DND-41 (cell line): ENCODE results near the gene EXOC3.
A peak's percentile ranks its signal among the peaks of the same experiment; 100 is the strongest.

Experiments used
- ATAC-seq: fragments of 200-7000 bp; cut with Tn5 transposase; 3 replicates; pipeline ENCODE4 v1.9.1; 2021; ENCODE audit warnings: low read depth; ENCODE audit not compliant: insufficient read depth
- DNase-seq: peaks from one replicate; pipeline ENCODE4 v3.0.0-alpha.2; 2020
- H2AFZ ChIP-seq: 2 replicates; pipeline ENCODE4 v1.6.0; 2012; ENCODE audit warnings: low read depth, low read length
- H3K27ac ChIP-seq: 2 replicates; pipeline ENCODE4 v1.5.1; 2012; ENCODE audit warnings: low read length, inconsistent platforms
- H3K27me3 ChIP-seq: fragments of 200-600 bp; sonication (generic); 2 replicates; pipeline ENCODE4 v1.6.0; 2012; ENCODE audit warnings: low read length, mild to moderate bottlenecking, inconsistent platforms; ENCODE audit not compliant: insufficient read depth, poor library complexity
- H3K36me3 ChIP-seq: 2 replicates; pipeline ENCODE4 v1.5.1; 2012; ENCODE audit warnings: low read length, inconsistent platforms; ENCODE audit not compliant: insufficient read depth
- H3K4me1 ChIP-seq: 2 replicates; pipeline ENCODE4 v1.5.1; 2012; ENCODE audit warnings: mild to moderate bottlenecking, low read length; ENCODE audit not compliant: insufficient read depth
- H3K4me2 ChIP-seq: 2 replicates; pipeline ENCODE4 v1.6.0; 2012; ENCODE audit warnings: mild to moderate bottlenecking, moderate library complexity, low read length, inconsistent platforms; ENCODE audit not compliant: insufficient read depth
- H3K4me3 ChIP-seq, 2 experiments: fragments of 200-600 bp in 1 of 2; shearing (Covaris generic) in 1 of 2; 2 replicates each; pipeline ENCODE4 v1.5.1; 2012 to 2016; ENCODE audit warnings: inconsistent platforms in 2 of 2, low read length in 2 of 2, mild to moderate bottlenecking in 2 of 2, low read depth in 1 of 2, moderate library complexity in 1 of 2
- H3K79me2 ChIP-seq: 2 replicates; pipeline ENCODE4 v1.6.0; 2012; ENCODE audit warnings: low read length, inconsistent platforms; ENCODE audit not compliant: insufficient read depth
- H3K9ac ChIP-seq: 2 replicates; pipeline ENCODE4 v1.6.0; 2012; ENCODE audit warnings: low read depth, mild to moderate bottlenecking, inconsistent platforms, low read length, moderate library complexity
- H3K9me3 ChIP-seq: 2 replicates; pipeline ENCODE4 v1.5.1; 2012; ENCODE audit warnings: low read length, moderate library complexity, mild to moderate bottlenecking, inconsistent platforms; ENCODE audit not compliant: insufficient read depth, severe bottlenecking
- H4K20me1 ChIP-seq: 2 replicates; pipeline ENCODE4 v1.6.0; 2012; ENCODE audit warnings: low read length; ENCODE audit not compliant: insufficient read depth
- CTCF ChIP-seq: IDR thresholded peaks from 2 replicates; pipeline ENCODE4 v1.5.1; 2012; ENCODE audit warnings: borderline replicate concordance, low read length, moderate library complexity, mild to moderate bottlenecking; ENCODE audit not compliant: poor library complexity, severe bottlenecking; ENCODE audit errors: extremely low read depth
- EZH2 ChIP-seq: IDR thresholded peaks from 3 replicates; pipeline ENCODE4 v1.6.1; 2012; ENCODE audit warnings: borderline replicate concordance, low read depth, mild to moderate bottlenecking, moderate library complexity, low read length, inconsistent platforms; ENCODE audit not compliant: severe bottlenecking

The EXOC3 gene

DNA sequence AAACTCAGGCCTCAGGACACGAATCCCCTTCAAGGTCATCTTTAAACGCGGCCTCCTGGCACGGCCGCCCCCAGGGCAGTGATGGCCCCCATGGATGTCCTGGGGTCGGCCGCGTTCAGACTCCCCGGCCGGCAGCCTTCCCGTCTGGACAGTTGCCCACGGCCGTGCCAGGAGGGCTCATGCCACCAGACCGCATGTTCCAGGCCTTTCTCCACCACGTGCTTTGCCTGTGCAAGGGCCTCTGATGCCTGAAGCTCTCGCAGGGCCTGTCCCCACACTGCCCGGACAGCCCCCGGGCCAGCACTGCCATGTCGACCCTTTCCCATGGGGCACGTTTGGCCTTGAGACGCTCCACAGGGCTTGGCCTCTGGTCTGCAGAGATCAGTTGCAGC is 46.7 kb downstream of the EXOC3 start:
- H3K36me3 ChIP-seq: no peaks in the 10 kb centered on the region
- H3K27me3 ChIP-seq: no peaks in the 10 kb centered on the region
- H2AFZ ChIP-seq: no peak overlapping the region
- no peak overlapping the region for H3K4me3 ChIP-seq
- no peak overlapping the region for H3K9ac ChIP-seq
- no peaks in the 10 kb centered on the region for H4K20me1 ChIP-seq
- H3K4me1 ChIP-seq: no peaks in the 10 kb centered on the region
- no peak overlapping the region for H3K27ac ChIP-seq
- no peaks in the 10 kb centered on the region for H3K9me3 ChIP-seq
- no peak for TF ChIP-seq EZH2
- no peak for TF ChIP-seq CTCF
- no peaks in the 10 kb centered on the region for H3K79me2 ChIP-seq
- no peak overlapping the region for H3K4me2 ChIP-seq
- no peak for ATAC-seq
- no peak for DNase-seq

DNA sequence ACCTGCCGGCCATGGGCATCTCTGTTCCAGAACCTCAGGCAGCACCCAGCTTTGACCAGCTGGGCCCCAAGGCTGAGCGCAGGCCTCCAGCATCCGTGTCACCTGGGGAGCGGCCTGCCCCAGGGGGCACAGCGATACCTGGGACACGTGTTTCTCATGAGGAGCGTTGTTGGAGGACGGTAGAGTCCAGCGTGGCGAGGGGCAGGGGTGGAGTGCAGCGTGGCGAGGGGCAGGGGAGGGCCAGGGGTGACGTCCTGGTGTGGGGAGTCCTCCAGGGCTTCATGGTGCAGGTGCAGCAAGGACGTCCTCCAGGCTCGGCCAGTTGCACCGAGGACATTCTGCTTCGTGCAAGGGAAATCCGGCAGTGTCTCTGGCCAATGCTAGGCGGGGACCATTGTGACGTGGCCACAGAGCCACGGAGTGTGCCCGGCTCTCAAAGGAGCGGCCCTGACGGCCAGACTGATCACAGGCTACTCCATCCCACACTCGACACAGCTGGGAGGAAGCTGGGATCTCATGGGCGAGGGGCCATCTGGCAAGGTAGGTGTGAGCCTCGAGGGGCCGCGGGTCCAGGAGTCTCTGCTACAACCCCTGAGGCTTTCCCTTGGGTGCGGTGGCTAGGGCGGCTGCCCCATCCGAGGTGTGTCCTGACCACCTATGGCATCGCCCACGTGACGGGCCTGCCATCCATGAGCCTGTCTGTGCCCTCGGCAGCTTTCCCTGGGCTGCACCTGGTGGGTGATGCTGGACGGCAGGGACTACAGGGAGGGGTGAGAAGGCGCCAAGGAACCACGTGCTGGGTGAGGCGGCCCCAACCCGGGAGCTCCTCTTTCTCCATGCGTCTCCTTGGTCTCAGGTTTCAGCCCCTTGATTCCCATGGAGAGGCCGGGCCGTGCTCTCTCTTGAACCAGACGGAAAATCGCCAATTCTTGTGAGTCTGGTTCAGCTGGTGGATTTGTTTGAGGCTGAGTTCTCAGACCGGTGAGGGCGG is 47.4 kb downstream of the EXOC3 start:
- TF ChIP-seq CTCF: no peak
- TF ChIP-seq EZH2: no peak
- H3K4me1 ChIP-seq: no peaks in the 10 kb centered on the region
- no peak overlapping the region for H3K4me3 ChIP-seq
- no peaks in the 10 kb centered on the region for H3K27me3 ChIP-seq
- no peak overlapping the region for H3K27ac ChIP-seq
- ATAC-seq (0 out of 3 replicates have a peak, but pooled peaks have one; percentile 14), DNase-seq (no peak)
- no peaks in the 10 kb centered on the region for H3K79me2 ChIP-seq
- H3K9me3 ChIP-seq: no peaks in the 10 kb centered on the region
- no peak overlapping the region for H3K4me2 ChIP-seq
- no peak overlapping the region for H3K9ac ChIP-seq
- H4K20me1 ChIP-seq: no peaks in the 10 kb centered on the region
- no peaks in the 10 kb centered on the region for H3K36me3 ChIP-seq
- no peak overlapping the region for H2AFZ ChIP-seq

- no peak for ATAC-seq
- H3K79me2 ChIP-seq: no peaks in the 10 kb centered on the region
- no peak overlapping the region for H2AFZ ChIP-seq
- no peaks in the 10 kb centered on the region for H3K9me3 ChIP-seq
- H3K36me3 ChIP-seq: no peaks in the 10 kb centered on the region
- H3K27me3 ChIP-seq: no peaks in the 10 kb centered on the region
- H3K9ac ChIP-seq: no peak overlapping the region
- H3K4me2 ChIP-seq: no peak overlapping the region
- no peak overlapping the region for H3K4me3 ChIP-seq
- H3K27ac ChIP-seq: no peak overlapping the region
- H4K20me1 ChIP-seq: no peaks in the 10 kb centered on the region
- no peak for DNase-seq
- no peaks in the 10 kb centered on the region for H3K4me1 ChIP-seq
- no peak for TF ChIP-seq EZH2
- TF ChIP-seq CTCF: no peak
These were observed 48.3 kb downstream of the EXOC3 start for GRCh38 chr5:491119-491855.
